Activated CD8-positive, alpha-beta memory T cell treated with anti-CD3 and anti-CD28 coated beads, Interleukin-2, amount 50 U/mL, for 4 hours (primary cell): ENCODE measurements around the gene CHD6.
A peak's percentile ranks its signal among the peaks of the same experiment; 100 is the strongest.

Experiments
- DNase-seq: peaks from one replicate; pipeline ENCODE4 v3.0.0-alpha.2; 2020

Gene CHD6, protein sequence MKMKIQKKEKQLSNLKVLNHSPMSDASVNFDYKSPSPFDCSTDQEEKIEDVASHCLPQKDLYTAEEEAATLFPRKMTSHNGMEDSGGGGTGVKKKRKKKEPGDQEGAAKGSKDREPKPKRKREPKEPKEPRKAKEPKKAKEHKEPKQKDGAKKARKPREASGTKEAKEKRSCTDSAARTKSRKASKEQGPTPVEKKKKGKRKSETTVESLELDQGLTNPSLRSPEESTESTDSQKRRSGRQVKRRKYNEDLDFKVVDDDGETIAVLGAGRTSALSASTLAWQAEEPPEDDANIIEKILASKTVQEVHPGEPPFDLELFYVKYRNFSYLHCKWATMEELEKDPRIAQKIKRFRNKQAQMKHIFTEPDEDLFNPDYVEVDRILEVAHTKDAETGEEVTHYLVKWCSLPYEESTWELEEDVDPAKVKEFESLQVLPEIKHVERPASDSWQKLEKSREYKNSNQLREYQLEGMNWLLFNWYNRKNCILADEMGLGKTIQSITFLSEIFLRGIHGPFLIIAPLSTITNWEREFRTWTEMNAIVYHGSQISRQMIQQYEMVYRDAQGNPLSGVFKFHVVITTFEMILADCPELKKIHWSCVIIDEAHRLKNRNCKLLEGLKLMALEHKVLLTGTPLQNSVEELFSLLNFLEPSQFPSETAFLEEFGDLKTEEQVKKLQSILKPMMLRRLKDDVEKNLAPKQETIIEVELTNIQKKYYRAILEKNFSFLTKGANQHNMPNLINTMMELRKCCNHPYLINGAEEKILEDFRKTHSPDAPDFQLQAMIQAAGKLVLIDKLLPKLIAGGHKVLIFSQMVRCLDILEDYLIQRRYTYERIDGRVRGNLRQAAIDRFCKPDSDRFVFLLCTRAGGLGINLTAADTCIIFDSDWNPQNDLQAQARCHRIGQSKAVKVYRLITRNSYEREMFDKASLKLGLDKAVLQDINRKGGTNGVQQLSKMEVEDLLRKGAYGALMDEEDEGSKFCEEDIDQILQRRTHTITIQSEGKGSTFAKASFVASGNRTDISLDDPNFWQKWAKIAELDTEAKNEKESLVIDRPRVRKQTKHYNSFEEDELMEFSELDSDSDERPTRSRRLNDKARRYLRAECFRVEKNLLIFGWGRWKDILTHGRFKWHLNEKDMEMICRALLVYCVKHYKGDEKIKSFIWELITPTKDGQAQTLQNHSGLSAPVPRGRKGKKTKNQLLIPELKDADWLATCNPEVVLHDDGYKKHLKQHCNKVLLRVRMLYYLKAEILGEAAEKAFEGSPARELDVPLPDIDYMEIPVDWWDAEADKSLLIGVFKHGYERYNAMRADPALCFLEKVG (N-terminal part only)

GRCh38 chr20:41617902-41618806, at the start of gene CHD6:
CHD6 (minus strand) TSS chr20:41618377; CDS start chr20:41551337, 67,040 bp downstream.
- peak; percentile 98 for DNase-seq

DNA sequence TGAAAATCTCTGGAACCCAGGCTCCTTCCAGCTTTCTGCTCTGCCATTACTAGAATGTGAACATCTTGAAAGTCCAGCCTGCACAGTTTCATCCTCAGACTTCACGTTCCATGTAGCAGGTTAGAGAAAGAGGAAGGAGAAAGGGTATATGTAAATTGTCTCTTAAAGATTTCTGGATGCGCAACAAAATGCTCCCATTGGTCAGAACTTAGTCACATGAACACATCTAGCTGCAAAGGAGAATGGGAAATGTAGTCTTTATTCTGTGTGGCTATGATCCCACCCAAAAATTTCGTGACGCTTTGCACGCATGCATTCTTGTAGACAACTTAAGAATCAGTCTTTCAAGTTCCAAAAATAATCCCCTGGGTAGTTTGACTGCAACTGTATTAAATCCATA, 46.4 kb upstream of the CHD6 start:
- DNase-seq, result no peak

DNA sequence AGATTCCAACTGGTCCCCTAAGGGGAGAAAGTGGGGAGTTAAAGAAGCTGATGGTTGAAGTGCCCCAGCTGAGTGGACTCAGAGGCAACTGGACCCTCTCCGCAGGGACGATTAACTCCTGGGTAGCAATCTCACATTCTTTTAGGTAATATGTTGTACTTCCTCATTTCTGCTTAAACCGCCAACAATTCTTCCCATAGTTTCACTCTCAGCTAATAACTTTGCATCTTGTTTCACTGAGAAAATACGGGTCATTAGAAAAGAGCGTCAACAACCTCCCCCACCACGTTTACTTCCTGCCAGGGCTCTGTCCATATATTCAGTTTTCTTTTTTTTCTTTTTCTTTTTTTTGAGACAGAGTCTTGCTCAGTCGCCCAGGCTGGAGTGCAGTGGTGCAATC, 39.5 kb upstream of the CHD6 start:
- DNase-seq, result no peak

DNA sequence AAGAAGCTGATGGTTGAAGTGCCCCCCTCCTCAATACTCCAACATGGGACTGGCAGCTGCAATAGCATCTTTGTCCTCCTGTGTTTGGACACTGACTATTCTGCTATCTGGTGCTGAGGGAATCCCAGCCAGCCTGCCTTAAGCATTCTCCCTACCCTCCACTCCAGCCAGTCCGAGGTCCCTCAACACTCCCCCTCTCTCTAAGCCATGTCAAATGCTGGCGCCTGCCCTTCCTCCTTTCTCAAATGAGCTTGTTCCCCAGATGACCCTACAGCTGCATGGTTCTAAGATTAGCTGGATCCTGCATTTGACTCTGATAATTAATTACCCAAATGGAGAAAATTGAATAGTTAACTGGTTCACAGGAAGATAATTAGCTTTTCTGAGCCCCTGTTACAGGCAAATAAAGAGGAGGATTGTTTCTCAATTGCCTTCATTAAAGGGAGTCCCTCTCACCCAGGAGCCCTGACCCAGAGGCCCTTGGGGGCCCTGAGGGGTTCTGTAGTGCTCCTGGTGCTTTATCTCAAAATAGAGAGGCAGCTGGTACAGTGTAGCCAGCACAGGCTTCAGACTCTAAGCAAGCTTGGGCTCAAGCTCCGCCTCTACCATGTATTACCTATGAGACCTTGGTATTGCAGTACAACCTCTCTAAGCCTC, 37.9 kb upstream of the CHD6 start:
- no peak for DNase-seq

- no peak for DNase-seq
Measured at GRCh38 chr20:41654884-41655283, 36.7 kb upstream of the CHD6 start.

- no peak for DNase-seq
Measured at GRCh38 chr20:41654292-41654691, 36.1 kb upstream of the CHD6 start.

DNA sequence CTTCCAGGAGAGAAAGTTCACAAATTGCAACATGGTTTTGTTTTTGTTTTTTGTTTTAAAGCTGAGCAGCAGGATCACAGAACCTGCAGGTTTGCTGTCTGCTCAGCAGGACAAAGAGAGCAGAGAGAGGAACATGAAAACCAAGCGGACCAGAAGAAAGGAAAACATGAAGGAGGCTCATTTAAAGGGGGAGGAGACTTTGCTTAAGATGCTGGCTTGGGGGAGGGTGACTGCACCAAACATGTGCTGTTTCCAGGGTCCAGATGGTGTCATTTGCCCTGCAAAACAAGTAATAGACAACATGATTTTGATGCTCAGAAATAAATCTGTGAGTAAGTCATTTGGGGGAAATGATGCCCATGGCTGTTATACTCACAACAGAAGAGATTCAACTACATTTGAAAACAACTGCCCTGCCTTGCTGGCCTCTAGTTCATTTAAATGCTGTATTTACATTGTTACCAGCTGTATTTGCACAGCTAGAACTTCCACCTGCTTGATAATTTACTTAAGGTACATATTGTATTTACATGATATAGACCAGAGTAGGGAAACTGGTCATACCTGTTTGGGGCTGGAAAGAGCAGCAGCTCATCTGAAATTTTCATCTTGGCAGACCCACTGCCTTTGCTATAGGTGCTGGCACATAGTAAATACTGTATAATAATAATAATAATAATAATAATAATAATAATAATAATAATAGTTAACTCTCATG, 32.2 kb upstream of the CHD6 start:
- DNase-seq, result no peak

GRCh38 chr20:41649489-41649888, 31.3 kb upstream of the CHD6 start:
- DNase-seq, result no peak

DNA sequence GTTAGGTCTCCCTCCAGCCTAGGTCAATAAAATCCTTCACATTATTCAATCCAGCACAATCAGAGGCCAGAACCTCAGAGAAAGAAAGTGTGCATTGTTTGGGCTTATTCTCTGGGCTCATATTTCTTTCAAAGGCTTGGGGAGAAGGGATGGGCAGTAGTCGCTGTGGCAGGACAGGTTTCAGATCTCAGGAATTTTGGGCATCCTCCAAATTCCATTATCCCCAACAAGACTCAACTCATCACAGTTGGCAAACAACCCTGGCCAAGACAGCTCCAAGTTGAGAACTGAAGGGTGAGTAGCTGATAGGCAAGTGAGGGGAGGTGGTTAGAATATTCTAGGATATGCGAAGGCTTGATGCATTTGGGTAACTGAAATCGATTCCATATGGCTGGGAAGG, 27.2 kb upstream of the CHD6 start:
- no peak for DNase-seq

DNA sequence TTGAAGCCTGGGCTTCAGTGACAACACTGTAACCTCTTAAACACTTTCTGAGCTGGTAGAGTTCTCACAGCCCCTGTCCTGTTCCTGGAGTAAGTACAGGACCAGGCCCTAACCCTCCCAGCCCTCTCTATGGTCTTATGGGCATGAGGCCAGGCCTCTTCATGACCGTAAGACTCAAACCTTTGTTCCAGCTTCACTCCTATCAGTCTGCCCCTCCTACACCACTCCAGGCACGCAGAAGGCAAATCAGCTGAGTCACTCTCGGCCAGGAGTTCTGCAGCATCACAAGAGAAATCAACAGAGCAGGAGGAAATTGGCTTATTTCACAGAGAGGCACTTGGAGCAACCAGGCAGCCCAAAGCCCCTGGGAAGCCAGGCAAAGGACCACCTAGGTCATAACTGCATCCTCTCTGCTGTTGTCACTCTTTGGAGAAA, 25.3 kb upstream of the CHD6 start:
- DNase-seq, result no peak

GRCh38 chr20:41639630-41640029, 21.5 kb upstream of the CHD6 start:
- DNase-seq, result no peak

DNA sequence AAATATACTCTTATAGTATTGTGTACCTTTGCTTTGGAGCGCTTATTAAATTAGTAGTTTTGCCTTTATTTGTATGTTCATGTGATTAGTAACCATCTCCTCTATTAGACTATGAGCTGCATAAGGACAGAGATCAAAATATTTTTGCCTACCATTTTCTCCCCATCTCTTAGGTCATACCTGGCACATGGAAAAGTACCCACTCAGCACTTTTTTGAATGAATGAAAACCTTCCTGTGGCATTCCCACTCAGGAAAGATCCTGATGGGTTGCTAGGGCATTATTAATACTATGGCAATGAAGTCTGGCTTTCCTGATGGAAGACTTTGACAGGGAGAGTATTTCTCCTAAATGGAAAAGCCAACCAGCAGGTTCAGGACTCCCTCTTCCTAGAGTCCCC, 20.3 kb upstream of the CHD6 start:
- no peak for DNase-seq

DNA sequence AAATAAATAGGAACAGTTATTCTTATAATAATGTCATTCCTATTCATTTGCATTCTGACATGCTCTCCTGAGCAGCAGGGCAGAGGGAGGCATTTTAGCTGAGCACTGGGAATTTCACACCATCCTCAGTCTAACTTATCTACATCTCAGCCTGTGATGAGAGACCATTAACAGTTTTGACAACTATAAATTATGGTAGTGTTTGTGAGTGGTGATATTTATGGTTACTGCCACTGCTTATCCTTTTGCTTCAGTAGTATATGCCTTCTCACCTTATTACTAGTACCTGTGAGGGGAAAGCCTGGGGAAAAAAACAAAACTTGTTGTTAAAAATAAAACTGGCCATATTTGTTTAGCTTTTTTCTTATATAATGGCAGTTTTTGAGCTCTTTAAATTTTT, 17.0 kb upstream of the CHD6 start:
- no peak for DNase-seq

GRCh38 chr20:41632896-41633295, 14.7 kb upstream of the CHD6 start:
- DNase-seq, result no peak

DNA sequence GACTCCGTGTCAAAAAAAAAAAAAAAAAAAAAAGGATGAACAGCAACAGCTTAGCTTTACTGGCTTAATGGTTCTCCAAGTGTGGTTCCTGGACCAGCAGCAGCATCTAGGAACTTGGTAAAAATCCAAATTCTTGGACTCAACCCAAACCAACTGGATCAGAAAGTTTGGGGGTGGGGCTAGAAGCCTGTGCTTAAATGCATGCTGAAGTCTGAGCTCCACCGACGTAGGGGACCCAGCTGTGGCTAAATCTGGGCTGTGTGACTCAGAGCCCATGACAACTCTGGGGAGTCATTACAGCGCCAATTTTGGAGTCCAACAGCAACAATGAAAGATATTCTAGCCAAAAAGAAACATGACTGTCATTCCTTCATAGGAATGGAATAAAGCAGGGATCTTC, 13.6 kb upstream of the CHD6 start:
- DNase-seq, result no peak

GRCh38 chr20:41630846-41631245, 12.7 kb upstream of the CHD6 start:
- no peak for DNase-seq

DNA sequence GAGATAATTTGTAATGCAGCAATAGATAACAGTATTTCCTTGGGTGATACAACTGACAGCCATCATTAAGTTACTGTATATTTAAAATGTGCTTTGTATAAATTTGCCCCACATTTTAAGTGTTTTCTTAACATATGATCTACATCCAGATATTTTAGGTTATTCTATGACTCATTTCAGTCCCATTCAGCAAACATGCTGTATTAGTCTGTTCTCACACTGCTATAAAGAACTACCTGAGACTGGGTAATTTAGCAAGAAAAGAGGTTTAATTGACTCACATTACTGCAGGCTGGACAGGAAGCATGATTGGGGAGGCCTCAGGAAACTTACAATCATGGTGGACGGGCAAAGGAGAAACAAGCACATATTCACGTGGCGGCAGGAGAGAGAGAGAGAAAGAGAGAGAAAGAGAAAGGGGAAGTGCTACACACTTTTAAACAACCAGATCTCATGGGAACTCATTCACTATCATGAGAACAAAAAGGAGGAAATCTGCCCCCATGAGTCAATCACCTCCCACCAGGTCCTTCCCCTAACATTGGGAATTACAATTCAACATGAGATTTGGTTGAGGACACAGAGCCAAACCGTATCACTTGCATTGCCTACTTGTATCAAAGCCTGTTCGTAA, 9.6 kb upstream of the CHD6 start:
- no peak for DNase-seq

DNA sequence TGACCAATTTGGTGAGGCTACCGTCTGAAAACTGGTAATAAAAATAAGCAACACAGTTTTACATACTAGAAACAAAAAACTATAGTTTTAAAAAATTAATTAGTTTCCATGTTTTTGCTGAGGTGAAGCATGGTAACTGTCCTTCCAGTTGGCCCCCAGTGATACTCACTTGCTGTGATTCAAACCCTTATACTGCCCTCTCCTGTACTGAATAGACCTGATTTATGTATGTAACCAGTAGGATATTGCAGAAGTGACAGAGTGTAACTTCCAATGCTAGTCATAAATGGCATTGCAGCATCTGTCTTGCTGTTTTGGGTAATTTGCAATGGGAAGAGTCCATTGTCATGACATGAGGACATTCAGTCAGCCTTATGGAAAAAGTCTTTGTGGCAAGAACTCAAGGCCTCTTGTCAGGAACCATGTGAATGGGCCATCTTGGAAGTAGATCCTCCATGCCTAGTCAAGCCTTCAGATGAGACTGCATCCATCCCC, 8.9 kb upstream of the CHD6 start:
- DNase-seq, result no peak

- DNase-seq, result no peak
Measured at GRCh38 chr20:41623625-41624375, 5.6 kb upstream of the CHD6 start.
